HEK293 (cell line): ENCODE data around the gene AKAP1.

Source experiments
- MZF1 ChIP-seq: fragments of 450-650 bp; formaldehyde crosslinking; IDR thresholded peaks from 2 replicates; pipeline ENCODE4 v1.5.1; 2017; ENCODE audit warnings: missing biosample characterization, missing genetic modification characterization, borderline replicate concordance
- ZFP3 ChIP-seq: fragments of 450-650 bp; formaldehyde crosslinking; IDR thresholded peaks from 2 replicates; pipeline ENCODE4 v1.5.1; 2016; ENCODE audit warnings: low read depth, missing biosample characterization, missing genetic modification characterization
- ZFP41 ChIP-seq: fragments of 450-650 bp; formaldehyde crosslinking; IDR thresholded peaks from 2 replicates; pipeline ENCODE4 v1.5.1; 2016; ENCODE audit warnings: missing biosample characterization, missing genetic modification characterization, borderline replicate concordance
- ZNF239 ChIP-seq: fragments of 450-650 bp; formaldehyde crosslinking; IDR thresholded peaks from 2 replicates; pipeline ENCODE4 v1.5.1; 2016; ENCODE audit warnings: missing biosample characterization, missing genetic modification characterization
- ZNF366 ChIP-seq: fragments of 450-650 bp; formaldehyde crosslinking; conservative IDR thresholded peaks from 2 replicates; pipeline ENCODE4 v1.5.1; 2016; ENCODE audit warnings: missing biosample characterization, missing genetic modification characterization
- ZNF510 ChIP-seq: fragments of 450-650 bp; formaldehyde crosslinking; IDR thresholded peaks from 2 replicates; pipeline ENCODE4 v1.5.1; 2018; ENCODE audit warnings: mild to moderate bottlenecking, missing genetic modification characterization, missing biosample characterization; ENCODE audit not compliant: insufficient replicate concordance
- ZNF776 ChIP-seq: fragments of 450-650 bp; formaldehyde crosslinking; IDR thresholded peaks from 2 replicates; pipeline ENCODE4 v1.5.0; 2017; ENCODE audit warnings: missing biosample characterization, missing genetic modification characterization, borderline replicate concordance

DNA sequence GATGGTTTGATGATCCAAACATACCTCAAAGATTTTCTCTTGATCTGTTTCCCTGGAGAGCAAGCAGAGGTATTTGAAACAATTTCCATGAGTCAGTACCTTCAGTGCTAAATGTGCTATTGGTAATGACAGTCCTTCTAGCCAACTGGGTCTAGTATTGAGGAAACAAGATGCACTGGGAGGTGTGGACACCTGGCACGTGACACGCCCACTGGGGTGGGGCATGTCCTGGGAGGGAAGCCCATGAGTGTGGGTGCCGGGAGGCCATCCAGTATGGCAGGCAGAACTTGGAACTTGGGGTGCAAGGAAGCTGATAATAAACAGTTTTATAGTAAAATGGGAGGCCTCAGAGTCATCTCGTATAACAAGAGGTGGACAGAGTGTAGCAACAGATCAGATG is 17.9 kb upstream of the AKAP1 start:
- TF ChIP-seq ZFP3 (tag by site-specific recombination) (no peak), ZNF776 (tag by site-specific recombination) (no peak), MZF1 (tag by site-specific recombination) (no peak), ZFP41 (tag by site-specific recombination) (no peak), ZNF366 (tag by site-specific recombination) (no peak), ZNF239 (no peak), ZNF510 (tag by site-specific recombination) (no peak)
